CD4-positive, alpha-beta T cell treated with Interleukin-10 for 1 hour (primary cell): ENCODE data around the gene RNASEL.
"Not testable (repeated sequence)": the region's sequence is repeated elsewhere in the genome, so short reads cannot be mapped to it uniquely, and the experiment has no call there.

Experiments
- DNase-seq: peaks from one replicate; pipeline ENCODE4 v3.0.0-alpha.2; 2020

RNASEL gene

DNA sequence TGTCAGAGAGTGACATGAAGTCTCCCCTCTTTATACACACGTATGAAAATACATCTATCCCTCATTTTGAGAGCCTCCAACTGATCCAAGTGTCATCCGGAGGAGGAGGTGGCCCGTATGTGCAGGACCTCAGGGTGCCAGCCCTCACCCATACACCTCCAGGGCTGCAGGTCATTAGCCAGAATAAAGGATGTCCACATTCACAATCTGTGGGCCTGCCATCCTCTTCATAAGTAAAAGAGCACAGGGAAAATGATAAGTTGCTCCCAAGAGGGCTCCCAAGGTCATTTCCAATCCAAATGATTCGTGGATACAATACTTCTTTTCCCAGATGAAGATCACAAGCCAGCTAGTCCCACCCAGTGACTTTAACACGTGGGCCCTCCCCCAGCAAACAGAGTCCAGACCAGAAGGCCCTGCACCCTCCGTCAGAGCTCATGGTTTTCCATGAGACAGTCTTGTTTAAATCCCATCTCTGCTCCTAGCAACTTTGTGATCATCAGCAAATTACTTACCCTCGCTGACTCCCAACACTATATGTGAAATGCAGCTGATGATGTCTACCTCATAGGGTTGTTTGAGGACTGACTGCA, 28.6 kb downstream of the RNASEL start:
- DNase-seq: no peak

DNA sequence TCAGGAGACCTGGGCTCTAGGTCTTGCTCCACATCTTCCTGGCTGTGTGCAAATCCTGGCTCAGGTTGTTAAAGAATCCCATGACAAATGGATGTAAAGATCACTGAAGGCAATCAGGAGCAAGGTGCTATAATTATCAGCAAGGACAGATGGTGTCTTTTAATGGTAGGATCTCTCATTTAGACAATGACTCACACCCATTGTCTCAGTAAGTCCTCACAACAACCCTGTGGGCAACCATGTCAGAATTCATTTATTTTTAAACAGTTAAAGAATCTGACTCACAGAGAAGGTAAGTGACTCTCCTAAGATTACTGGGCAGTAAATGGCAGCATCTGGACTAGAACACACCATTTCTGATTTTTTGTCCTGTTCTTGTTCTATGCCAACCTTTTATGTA, 32.8 kb downstream of the RNASEL start:
- DNase-seq: no peak

DNA sequence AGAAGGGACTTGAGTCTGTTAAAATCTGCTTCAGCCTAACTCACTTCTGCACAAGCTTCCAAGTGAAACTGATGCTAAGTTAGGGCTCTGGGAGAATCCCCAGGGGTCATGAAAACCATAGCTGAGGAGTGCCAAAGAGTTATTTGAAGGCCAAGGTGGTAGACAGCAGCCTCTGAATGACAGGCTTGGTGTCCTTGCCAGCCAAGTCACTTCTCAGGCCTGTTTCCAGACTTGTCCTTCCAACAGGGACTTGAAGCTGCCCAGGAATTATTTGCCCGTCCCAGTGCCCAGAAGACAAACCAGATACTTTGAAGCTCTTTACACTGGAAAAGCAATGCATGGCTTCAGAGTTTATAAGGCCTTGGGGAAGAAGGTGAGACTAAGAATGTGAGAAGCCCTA, 33.6 kb downstream of the RNASEL start:
- DNase-seq: no peak

DNA sequence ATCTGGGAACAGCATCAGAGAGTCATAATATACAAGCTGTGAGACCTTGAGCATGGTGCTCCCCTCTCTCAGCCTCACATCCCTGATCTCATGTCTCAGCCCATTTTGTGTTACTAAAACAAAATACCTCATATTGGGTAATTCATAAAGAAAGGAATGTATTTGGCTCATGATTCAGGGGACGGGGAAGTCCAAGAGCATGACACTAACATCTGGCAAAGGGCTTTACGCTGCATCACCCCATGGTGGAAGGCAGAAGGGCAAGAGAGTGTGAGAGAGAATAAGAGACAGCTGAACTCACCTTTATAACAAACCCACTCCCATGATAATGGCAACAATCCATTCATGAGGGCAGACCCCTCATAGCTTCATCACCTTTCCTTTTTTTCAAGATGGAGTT, 36.5 kb downstream of the RNASEL start:
- DNase-seq: no peak

DNA sequence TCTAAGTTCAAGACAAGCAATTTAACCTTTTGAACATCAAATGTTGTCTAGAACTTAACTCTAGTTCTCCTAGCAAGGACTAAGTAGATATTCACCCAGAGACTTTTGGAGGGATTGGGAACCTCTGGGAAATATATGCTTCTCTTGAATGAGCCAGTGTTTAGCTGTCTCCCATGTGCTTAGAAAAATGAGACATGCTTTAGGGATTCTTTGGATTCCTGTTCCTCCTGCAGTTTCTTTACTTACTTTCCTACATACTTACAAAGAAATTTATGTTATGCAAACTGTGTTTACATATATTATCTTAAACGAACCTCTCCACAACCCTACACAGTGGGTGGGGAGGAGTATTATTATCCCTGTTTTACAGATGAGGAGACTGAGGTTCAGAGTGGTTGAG, 39.2 kb downstream of the RNASEL start:
- no peak for DNase-seq

DNA sequence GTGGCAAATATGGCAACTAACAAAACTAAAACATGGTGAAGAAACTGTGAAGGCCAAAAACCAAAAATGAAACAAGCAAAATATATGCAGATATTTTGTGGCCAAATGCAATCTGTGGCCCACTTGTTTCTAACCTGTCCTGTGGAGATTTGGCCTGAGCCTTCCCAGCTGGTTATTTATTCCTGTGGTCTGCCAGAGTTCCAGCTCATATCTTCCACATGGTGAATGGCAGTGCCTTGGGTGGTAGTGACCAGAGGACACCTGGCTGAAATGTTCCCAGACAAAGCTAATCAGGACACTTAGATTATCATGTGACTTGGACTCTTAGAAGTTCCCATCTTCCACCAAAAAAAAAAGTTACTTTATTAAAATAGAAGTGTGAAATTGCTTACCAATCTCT, 39.7 kb downstream of the RNASEL start:
- DNase-seq: no peak

DNA sequence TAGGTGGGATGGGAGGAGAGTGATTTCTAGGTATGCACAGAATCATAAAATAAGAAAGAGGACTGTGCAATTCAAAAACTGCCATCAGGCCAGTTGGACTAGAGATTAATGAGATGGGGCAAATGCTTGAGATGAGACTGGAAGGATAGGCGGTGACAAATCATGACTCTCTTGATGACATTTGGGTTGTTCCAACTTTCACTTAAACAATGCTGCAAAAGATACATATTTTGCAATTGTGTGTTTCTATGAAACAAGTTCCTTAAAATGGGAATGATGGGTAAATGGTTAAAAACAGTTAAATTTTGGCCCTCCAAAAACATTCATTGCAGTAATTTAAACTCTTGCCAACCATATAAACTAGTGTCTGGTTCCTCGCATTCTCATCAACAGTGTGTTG, 55.2 kb downstream of the RNASEL start:
- no peak for DNase-seq

DNA sequence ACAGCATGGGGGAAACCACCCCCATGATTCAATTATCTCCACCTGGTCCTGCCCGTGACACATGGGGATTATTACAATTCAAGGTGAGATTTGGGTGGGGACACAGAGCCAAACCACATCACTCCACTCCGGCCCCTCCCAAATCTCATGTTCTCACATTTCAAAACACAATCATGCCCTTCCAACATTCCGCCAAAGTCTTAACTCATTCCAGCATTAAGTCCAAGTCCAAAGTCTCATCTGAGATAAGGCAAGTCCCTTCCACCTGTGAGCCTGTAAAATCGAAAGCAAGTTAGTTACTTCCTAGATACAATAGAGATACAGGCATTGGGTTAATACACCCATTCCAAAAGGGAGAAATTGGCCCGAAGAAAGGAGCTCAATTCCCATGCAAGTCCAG, 60.9 kb downstream of the RNASEL start:
- not testable (repeated sequence) for DNase-seq

DNA sequence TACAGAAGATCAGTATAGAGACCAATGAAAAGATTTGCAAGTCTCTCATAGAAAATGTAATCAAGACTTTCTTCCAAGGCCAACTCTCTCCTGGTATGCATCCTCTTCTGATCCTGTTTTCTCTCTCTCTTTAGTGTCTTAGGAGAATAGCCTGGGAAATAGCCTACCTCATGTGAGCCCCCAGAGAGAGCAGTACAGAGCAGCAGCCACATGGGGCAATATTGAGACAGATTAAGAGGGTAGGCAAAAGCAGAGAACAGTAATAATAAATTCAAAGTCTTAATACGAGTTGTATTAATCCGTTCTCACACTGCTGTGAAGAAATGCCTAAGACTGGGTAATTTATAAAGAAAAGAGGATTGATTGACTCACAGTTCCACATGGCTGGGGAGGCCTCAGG, 61.4 kb downstream of the RNASEL start:
- no peak for DNase-seq

DNA sequence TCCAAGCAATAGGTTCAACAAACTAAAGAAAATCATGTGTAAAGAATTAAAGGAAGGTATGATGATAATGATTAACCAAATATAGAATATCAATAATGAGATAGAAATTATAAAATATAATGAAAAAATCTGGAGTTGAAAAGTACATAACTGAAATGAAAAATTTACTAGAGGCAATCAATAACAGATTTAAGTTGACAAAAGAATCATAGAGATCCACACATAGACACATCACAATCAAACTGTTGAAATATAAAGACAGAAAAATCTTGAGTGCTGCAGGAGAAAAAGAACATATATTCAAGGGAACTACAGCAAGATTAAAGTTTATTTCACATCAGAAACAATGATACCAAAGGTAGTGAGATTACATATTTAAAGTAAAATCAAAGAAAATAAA, 63.7 kb downstream of the RNASEL start:
- DNase-seq: no peak
